PC-9 (cell line): ENCODE results near the gene HYDIN. TPM values are rescaled to one million over a fixed set of nuclear protein-coding genes. Genes with fewer than 3 reads are reported as not detected.

ENCODE experiments used
- BruUV-seq: library from RNA; stranded (reverse); fragments of 400-500 nt; replicated peaks from 2 replicates; lab custom pipeline; 2021; lab: Mats Ljungman, UMichigan
- CTCF ChIA-PET: fragments of 300-600 bp; sonication (Branson Sonifier 250); formaldehyde crosslinking; loops from one replicate; lab custom pipeline; 2022; ENCODE audit warnings: antibody characterized with exemption; lab: Charles Lee
- POLR2A ChIA-PET: fragments of 300-600 bp; sonication (Branson Sonifier 250); formaldehyde crosslinking; loops from one replicate; lab custom pipeline; 2022; ENCODE audit warnings: antibody characterized with exemption; ENCODE audit not compliant: unreplicated experiment; lab: Charles Lee
- DNase-seq, 2 experiments: peaks; one replicate each; pipeline versions ENCODE4 v3.0.0 to v3.0.0-alpha.2; 2015 to 2022; ENCODE audit warnings: mixed read lengths in 1 of 2
- H2AFZ ChIP-seq: fragments of 200-600 bp; sonication (generic); 2 replicates; pipeline ENCODE4 v1.8.1; 2017; ENCODE audit warnings: antibody characterized with exemption
- H3F3A ChIP-seq: fragments of 200-600 bp; sonication (generic); 2 replicates; pipeline ENCODE4 v1.8.1; 2017; ENCODE audit warnings: antibody characterized with exemption, mild to moderate bottlenecking, low read depth; ENCODE audit not compliant: insufficient read depth
- H3K27ac ChIP-seq: fragments of 200-600 bp; sonication (generic); 2 replicates; pipeline ENCODE4 v1.6.1; 2016; ENCODE audit warnings: mixed run types
- H3K27me3 ChIP-seq: fragments of 200-600 bp; sonication (generic); 2 replicates; pipeline ENCODE4 v1.6.1; 2016; ENCODE audit warnings: low read depth, mixed run types; ENCODE audit not compliant: insufficient read depth
- H3K36me3 ChIP-seq: fragments of 200-600 bp; sonication (generic); 2 replicates; pipeline ENCODE4 v1.6.1; 2016; ENCODE audit warnings: low read depth, mixed run types
- H3K4me1 ChIP-seq: fragments of 200-600 bp; sonication (generic); replicated peaks from 2 replicates; pipeline ENCODE4 v1.6.1; 2016; ENCODE audit warnings: mixed run types; ENCODE audit not compliant: insufficient read depth
- H3K4me2 ChIP-seq: fragments of 200-600 bp; sonication (generic); 2 replicates; pipeline ENCODE4 v1.6.1; 2017; ENCODE audit warnings: mixed run types
- H3K4me3 ChIP-seq: fragments of 200-600 bp; sonication (generic); 2 replicates; pipeline ENCODE4 v1.6.1; 2016; ENCODE audit warnings: mixed run types
- H3K79me2 ChIP-seq: fragments of 200-600 bp; sonication (generic); 2 replicates; pipeline ENCODE4 v1.6.1; 2017; ENCODE audit warnings: low read depth, mixed run types
- H3K9me2 ChIP-seq: fragments of 200-600 bp; sonication (generic); 2 replicates; pipeline ENCODE4 v1.8.1; 2017; ENCODE audit warnings: mild to moderate bottlenecking; ENCODE audit not compliant: insufficient read depth
- H3K9me3 ChIP-seq: fragments of 200-600 bp; sonication (generic); 2 replicates; pipeline ENCODE4 v1.8.1; 2016; ENCODE audit warnings: low read depth; ENCODE audit not compliant: insufficient read depth
- H4K20me1 ChIP-seq: fragments of 200-600 bp; sonication (generic); 2 replicates; pipeline ENCODE4 v1.8.1; 2017; ENCODE audit not compliant: insufficient read depth
- EZH2 ChIP-seq: fragments of 200-600 bp; sonication (generic); IDR thresholded peaks from 2 replicates; pipeline ENCODE4 v1.8.0; 2017; ENCODE audit warnings: antibody characterized with exemption, low read depth
- intact Hi-C: fragments of 100-400 bp; cut with micrococcal nuclease; formaldehyde crosslinking; loops from one replicate; pipeline ENCODE4 v1.10.0; 2022; ENCODE audit not compliant: unreplicated experiment
- total RNA-seq: library from RNA; stranded (reverse); gene quantifications from 2 replicates; pipeline ENCODE4 v1.2.3, GENCODE V29; 2021
- TF ChIP-seq, protein P1 (sequence below): fragments of 200-600 bp; sonication (generic); conservative IDR thresholded peaks from 2 replicates; pipeline ENCODE4 v1.6.1; 2017; ENCODE audit warnings: mixed run types, antibody characterized with exemption, mild to moderate bottlenecking, moderate library complexity

The HYDIN gene
- total RNA-seq, 1 experiment from 2014 or later, result 31.0 TPM

DNA sequence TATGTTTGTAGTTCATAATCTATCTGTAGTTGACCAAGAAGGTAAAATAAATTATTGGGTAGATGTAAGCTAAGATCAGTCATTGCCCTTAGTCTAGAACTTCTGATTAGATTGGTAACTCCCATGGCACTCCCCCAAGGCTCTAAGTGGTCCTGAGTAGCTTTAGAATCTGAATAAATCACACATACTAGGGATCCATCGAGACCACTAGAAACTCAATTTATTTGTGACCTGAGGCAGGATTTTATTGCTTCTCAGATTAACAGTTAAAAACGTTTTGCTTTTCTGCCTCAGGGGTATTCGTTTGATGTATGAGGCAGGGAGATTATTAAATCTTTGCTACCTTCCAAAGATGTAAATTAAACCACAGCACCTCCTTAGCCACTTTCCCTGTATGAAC, 33.8 kb upstream of the HYDIN start:
- ChIA-PET CTCF (no interaction called here), POLR2A (no interaction called here)
- Histone ChIP-seq H3F3A (no peaks in the 10 kb centered on the region), H2AFZ (no peak overlapping the region), H4K20me1 (no peaks in the 10 kb centered on the region), H3K4me3 (no peak overlapping the region), H3K36me3 (no peaks in the 10 kb centered on the region), H3K79me2 (no peaks in the 10 kb centered on the region), H3K4me1 (no peaks in the 10 kb centered on the region), H3K27ac (no peak overlapping the region), H3K4me2 (no peak overlapping the region), H3K27me3 (no peaks in the 10 kb centered on the region), H3K9me2 (no peaks in the 10 kb centered on the region), H3K9me3 (no peaks in the 10 kb centered on the region)
- TF ChIP-seq, protein P1, sequence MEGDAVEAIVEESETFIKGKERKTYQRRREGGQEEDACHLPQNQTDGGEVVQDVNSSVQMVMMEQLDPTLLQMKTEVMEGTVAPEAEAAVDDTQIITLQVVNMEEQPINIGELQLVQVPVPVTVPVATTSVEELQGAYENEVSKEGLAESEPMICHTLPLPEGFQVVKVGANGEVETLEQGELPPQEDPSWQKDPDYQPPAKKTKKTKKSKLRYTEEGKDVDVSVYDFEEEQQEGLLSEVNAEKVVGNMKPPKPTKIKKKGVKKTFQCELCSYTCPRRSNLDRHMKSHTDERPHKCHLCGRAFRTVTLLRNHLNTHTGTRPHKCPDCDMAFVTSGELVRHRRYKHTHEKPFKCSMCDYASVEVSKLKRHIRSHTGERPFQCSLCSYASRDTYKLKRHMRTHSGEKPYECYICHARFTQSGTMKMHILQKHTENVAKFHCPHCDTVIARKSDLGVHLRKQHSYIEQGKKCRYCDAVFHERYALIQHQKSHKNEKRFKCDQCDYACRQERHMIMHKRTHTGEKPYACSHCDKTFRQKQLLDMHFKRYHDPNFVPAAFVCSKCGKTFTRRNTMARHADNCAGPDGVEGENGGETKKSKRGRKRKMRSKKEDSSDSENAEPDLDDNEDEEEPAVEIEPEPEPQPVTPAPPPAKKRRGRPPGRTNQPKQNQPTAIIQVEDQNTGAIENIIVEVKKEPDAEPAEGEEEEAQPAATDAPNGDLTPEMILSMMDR, result no peak
- TF ChIP-seq EZH2, result no peak
- no peak for DNase-seq
- intact Hi-C loops, result no loop called here
- BruUV-seq, result no TSS peak

DNA sequence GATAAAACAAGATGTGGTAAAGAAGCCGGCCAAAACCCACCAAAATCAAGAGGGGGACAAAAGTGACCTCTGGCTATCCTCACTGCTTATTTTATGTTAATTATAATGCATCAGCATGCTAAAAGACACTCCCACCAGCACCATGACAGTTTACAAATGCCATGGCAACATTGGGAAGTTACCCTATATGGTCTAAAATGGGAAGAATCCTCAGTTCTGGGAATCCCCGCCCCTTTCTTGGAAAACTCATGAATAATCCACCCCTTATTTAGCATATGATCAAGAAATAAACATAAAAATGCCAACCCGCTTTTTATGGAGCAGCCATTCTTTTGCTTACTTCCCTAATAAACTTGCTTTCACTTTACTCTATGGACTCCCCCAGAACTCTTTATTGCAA, 33.1 kb upstream of the HYDIN start:
- Histone ChIP-seq H3K9me3 (no peaks in the 10 kb centered on the region), H3K27ac (no peak overlapping the region), H3K4me1 (no peaks in the 10 kb centered on the region), H3K27me3 (no peaks in the 10 kb centered on the region), H3K9me2 (no peaks in the 10 kb centered on the region), H4K20me1 (no peaks in the 10 kb centered on the region), H2AFZ (no peak overlapping the region), H3K79me2 (no peaks in the 10 kb centered on the region), H3K4me3 (no peak overlapping the region), H3K4me2 (no peak overlapping the region), H3F3A (no peaks in the 10 kb centered on the region), H3K36me3 (no peaks in the 10 kb centered on the region)
- no TSS peak for BruUV-seq
- intact Hi-C loops, result no loop called here
- TF ChIP-seq, protein P1, result no peak
- TF ChIP-seq EZH2, result no peak
- CTCF ChIA-PET, result no interaction called here
- POLR2A ChIA-PET, result no interaction called here
- DNase-seq, result no peak

DNA sequence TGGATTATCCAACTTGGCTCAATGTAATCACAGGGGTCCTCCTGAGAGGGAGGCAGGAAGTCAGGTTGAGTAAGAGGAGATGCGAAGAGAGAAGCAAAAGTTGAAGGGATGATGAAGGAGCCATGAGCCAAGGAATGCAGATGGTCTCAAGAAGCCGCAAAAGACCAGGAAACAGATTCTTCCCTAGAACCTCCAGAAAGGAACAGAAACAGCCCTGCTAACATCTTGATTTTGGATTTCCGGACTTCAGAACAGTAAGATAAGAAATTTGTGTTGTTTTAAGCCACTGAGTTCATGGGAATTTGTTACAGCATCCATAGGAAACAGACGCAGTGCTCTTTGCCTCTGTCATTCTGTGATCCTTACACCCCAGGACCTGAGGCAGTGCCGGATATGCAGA, 31.9 kb upstream of the HYDIN start:
- ChIA-PET POLR2A (no interaction called here), CTCF (no interaction called here)
- no peaks in the 10 kb centered on the region for H3K27me3 ChIP-seq
- H3K4me3 ChIP-seq, result no peak overlapping the region
- H3F3A ChIP-seq, result no peaks in the 10 kb centered on the region
- H3K4me2 ChIP-seq, result no peak overlapping the region
- no peaks in the 10 kb centered on the region for H4K20me1 ChIP-seq
- no peak overlapping the region for H3K27ac ChIP-seq
- no peaks in the 10 kb centered on the region for H3K9me2 ChIP-seq
- DNase-seq, result no peak
- H2AFZ ChIP-seq, result no peak overlapping the region
- BruUV-seq, result no TSS peak
- intact Hi-C loops, result no loop called here
- H3K9me3 ChIP-seq, result no peaks in the 10 kb centered on the region
- TF ChIP-seq EZH2, result no peak
- TF ChIP-seq, protein P1, result no peak
- H3K79me2 ChIP-seq, result no peaks in the 10 kb centered on the region
- H3K36me3 ChIP-seq, result no peaks in the 10 kb centered on the region
- H3K4me1 ChIP-seq, result no peaks in the 10 kb centered on the region
